Measurements from ENCODE around the gene DFFB.
A peak's percentile ranks its signal among the peaks of the same experiment; 100 is the strongest.

Gene DFFB

GRCh38 chr1:3923378-3924185 is 66.3 kb downstream of the DFFB start:
- DNase-seq, result no peak

- DNase-seq, result peak in 1 of 58 donors; percentile 34
These were observed 67.0 kb downstream of the DFFB start for GRCh38 chr1:3924186-3924824.

GRCh38 chr1:3924825-3925220 is 67.5 kb downstream of the DFFB start:
- no peak for DNase-seq

GRCh38 chr1:3925256-3925655 is 68.0 kb downstream of the DFFB start:
- DNase-seq, result no peak

GRCh38 chr1:3925762-3926161 is 68.5 kb downstream of the DFFB start:
- no peak for DNase-seq

- DNase-seq, result no peak
These were observed 69.7 kb downstream of the DFFB start for GRCh38 chr1:3926956-3927355.

GRCh38 chr1:3928586-3928985 is 71.3 kb downstream of the DFFB start:
- DNase-seq, result no peak

- DNase-seq, result no peak
These were observed 71.8 kb downstream of the DFFB start for GRCh38 chr1:3929126-3929525.

GRCh38 chr1:3930301-3931006 is 73.2 kb downstream of the DFFB start:
- no peak for DNase-seq

- no peak for DNase-seq
These were observed 74.0 kb downstream of the DFFB start for GRCh38 chr1:3931007-3931912.

GRCh38 chr1:3932156-3932919 is 75.1 kb downstream of the DFFB start:
- DNase-seq, result no peak
